ENCODE measurements around the gene PASD1. TPM values are rescaled to one million over a fixed set of nuclear protein-coding genes. Genes with fewer than 3 reads are reported as not detected.
A peak's percentile ranks its signal among the peaks of the same experiment; 100 is the strongest.

PASD1 gene
- total RNA-seq, 1 donor from 2014 or later, result not detected

DNA sequence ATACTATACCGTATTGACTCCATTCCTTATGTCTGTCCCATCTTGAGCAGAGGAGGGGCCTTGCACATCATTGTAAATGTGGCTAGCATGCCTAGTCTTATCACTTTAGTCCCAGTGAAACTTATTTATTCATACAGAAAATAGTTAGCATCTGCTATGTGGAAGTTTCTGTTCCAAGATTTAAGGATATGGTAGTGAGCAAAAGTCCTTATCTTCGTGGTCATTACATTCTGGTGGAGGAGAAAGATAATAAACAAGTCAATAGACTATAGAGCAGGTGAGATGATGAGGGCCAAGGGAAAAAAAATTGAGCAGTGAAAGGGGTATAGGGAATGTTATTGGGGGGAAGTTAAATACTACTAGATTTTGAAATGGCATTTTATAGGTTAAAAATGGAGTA, 68.3 kb downstream of the PASD1 start:
- Histone ChIP-seq H3F3A (ENCODE audit: low read depth) (no peaks in the 10 kb centered on the region), H3K36me3 (no peaks in the 10 kb centered on the region), H3K79me2 (ENCODE audit: low read depth) (no peaks in the 10 kb centered on the region), H3K27ac (no peak overlapping the region), H3K4me1 (no peaks in the 10 kb centered on the region), H3K9ac (no peak overlapping the region), H2AFZ (replicated peaks) (no peak overlapping the region), H3K27me3 (no peaks in the 10 kb centered on the region), H3K4me2 (no peak overlapping the region), H4K20me1 (ENCODE audit: low read depth) (no peaks in the 10 kb centered on the region), H3K9me3 (ENCODE audit: low read depth) (no peaks in the 10 kb centered on the region), H3K4me3 (no peak overlapping the region)
- Mint-ChIP-seq H3K4me3 (no peak overlapping the region), H3K36me3 (no peaks in the 10 kb centered on the region), H3K9me3 (peaks cover 2% of the 10 kb centered on the region), H3K27me3 (ENCODE audit: insufficient read depth, low read depth) (peaks cover 3% of the 10 kb centered on the region), H3K4me1 (no peaks in the 10 kb centered on the region), H3K27ac (no peak overlapping the region)
- TF ChIP-seq, protein P1, sequence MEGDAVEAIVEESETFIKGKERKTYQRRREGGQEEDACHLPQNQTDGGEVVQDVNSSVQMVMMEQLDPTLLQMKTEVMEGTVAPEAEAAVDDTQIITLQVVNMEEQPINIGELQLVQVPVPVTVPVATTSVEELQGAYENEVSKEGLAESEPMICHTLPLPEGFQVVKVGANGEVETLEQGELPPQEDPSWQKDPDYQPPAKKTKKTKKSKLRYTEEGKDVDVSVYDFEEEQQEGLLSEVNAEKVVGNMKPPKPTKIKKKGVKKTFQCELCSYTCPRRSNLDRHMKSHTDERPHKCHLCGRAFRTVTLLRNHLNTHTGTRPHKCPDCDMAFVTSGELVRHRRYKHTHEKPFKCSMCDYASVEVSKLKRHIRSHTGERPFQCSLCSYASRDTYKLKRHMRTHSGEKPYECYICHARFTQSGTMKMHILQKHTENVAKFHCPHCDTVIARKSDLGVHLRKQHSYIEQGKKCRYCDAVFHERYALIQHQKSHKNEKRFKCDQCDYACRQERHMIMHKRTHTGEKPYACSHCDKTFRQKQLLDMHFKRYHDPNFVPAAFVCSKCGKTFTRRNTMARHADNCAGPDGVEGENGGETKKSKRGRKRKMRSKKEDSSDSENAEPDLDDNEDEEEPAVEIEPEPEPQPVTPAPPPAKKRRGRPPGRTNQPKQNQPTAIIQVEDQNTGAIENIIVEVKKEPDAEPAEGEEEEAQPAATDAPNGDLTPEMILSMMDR (IDR thresholded peaks at IDR 0.05), result no peak
- TF ChIP-seq EZH2 (IDR thresholded peaks at IDR 0.05) (no peak), EZH2phosphoT487 (IDR thresholded peaks at IDR 0.05) (no peak)
- DNase-seq (ENCODE audit: low spot score), result no peak

DNA sequence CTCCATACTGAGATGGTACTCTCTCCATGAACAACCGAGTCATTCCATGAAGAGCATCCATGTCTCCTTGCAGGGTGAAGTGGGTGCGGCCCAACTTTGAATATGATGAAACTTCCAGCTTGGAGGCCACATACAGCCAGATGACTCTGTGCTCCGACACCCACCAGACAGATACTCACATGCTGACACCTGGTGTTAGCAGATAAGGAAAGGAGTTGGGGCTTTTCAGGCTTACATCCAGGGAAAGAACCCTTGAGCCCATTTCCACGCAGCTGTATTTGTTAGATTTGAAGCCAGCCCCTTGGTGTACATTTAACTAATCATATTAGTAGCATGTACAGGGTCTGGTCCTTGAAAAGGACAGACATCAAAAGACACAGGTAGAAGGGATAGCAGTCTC, 69.7 kb downstream of the PASD1 start:
- Histone ChIP-seq H3K9me3 (ENCODE audit: low read depth) (no peaks in the 10 kb centered on the region), H3K27me3 (no peaks in the 10 kb centered on the region), H4K20me1 (ENCODE audit: low read depth) (no peaks in the 10 kb centered on the region), H3K9ac (no peak overlapping the region), H3K36me3 (no peaks in the 10 kb centered on the region), H3K4me3 (no peak overlapping the region), H3F3A (ENCODE audit: low read depth) (no peaks in the 10 kb centered on the region), H3K79me2 (ENCODE audit: low read depth) (no peaks in the 10 kb centered on the region), H3K27ac (no peak overlapping the region), H3K4me2 (no peak overlapping the region), H3K4me1 (no peaks in the 10 kb centered on the region), H2AFZ (replicated peaks) (no peak overlapping the region)
- peaks cover 2% of the 10 kb centered on the region for H3K9me3 Mint-ChIP-seq
- DNase-seq (ENCODE audit: low spot score), result peak; percentile 2
- no peak overlapping the region for H3K4me3 Mint-ChIP-seq
- H3K27me3 Mint-ChIP-seq (ENCODE audit: insufficient read depth, low read depth), result peaks cover 3% of the 10 kb centered on the region
- H3K4me1 Mint-ChIP-seq, result no peaks in the 10 kb centered on the region
- H3K36me3 Mint-ChIP-seq, result no peaks in the 10 kb centered on the region
- TF ChIP-seq EZH2 (IDR thresholded peaks at IDR 0.05) (no peak), EZH2phosphoT487 (IDR thresholded peaks at IDR 0.05) (no peak)
- TF ChIP-seq, protein P1 (IDR thresholded peaks at IDR 0.05), result no peak
- no peak overlapping the region for H3K27ac Mint-ChIP-seq

DNA sequence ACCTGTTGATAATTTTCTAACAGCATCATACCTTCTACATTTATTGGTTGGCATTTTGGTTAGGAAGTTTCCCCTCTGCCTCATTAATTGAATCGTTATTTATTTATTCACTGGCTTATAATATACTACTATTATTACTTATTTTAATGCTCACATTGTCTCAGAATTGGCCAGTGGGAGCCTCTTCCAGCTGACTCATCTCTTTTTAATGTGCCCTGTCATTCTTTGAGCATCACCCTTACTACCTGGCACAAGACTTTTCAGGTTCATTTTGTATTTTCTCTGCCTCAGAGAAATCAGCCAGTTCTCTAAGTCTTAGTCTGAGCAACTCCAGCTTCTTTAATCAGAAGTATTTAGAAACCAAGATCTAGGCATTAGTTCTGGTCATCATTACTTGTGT, 71.5 kb downstream of the PASD1 start:
- Histone ChIP-seq H3K27ac (no peak overlapping the region), H4K20me1 (ENCODE audit: low read depth) (no peaks in the 10 kb centered on the region), H3K79me2 (ENCODE audit: low read depth) (no peaks in the 10 kb centered on the region), H3K4me2 (no peak overlapping the region), H3K36me3 (no peaks in the 10 kb centered on the region), H3K9ac (no peak overlapping the region), H3K4me1 (no peaks in the 10 kb centered on the region), H3K27me3 (no peaks in the 10 kb centered on the region), H3K4me3 (no peak overlapping the region), H2AFZ (replicated peaks) (no peak overlapping the region), H3F3A (ENCODE audit: low read depth) (no peaks in the 10 kb centered on the region), H3K9me3 (ENCODE audit: low read depth) (no peaks in the 10 kb centered on the region)
- no peaks in the 10 kb centered on the region for H3K4me1 Mint-ChIP-seq
- H3K27me3 Mint-ChIP-seq (ENCODE audit: insufficient read depth, low read depth), result peaks cover 3% of the 10 kb centered on the region
- no peaks in the 10 kb centered on the region for H3K36me3 Mint-ChIP-seq
- H3K4me3 Mint-ChIP-seq, result no peak overlapping the region
- H3K9me3 Mint-ChIP-seq, result no peaks in the 10 kb centered on the region
- TF ChIP-seq, protein P1 (IDR thresholded peaks at IDR 0.05), result no peak
- TF ChIP-seq EZH2phosphoT487 (IDR thresholded peaks at IDR 0.05) (no peak), EZH2 (IDR thresholded peaks at IDR 0.05) (no peak)
- no peak for DNase-seq (ENCODE audit: low spot score)
- no peak overlapping the region for H3K27ac Mint-ChIP-seq

Data from neural progenitor cell (in vitro differentiated cells).